H9 (cell line): ENCODE data around the gene KRT27. TPM values are rescaled to one million over a fixed set of nuclear protein-coding genes. Genes with fewer than 3 reads are reported as not detected.
A peak's percentile ranks its signal among the peaks of the same experiment; 100 is the strongest.

Experiments
- DNase-seq: peaks from one replicate; pipeline ENCODE4 v3.0.0-alpha.2; 2017
- H2AFZ ChIP-seq: one replicate; pipeline ENCODE4 v1.6.1; 2013; ENCODE audit warnings: mild to moderate bottlenecking, low read length, control low read depth, moderate library complexity
- H2AK5ac ChIP-seq: 2 replicates; pipeline ENCODE4 v1.6.1; 2013; ENCODE audit warnings: low read length, control low read depth, mixed read lengths; ENCODE audit not compliant: insufficient read length
- H2BK120ac ChIP-seq: one replicate; pipeline ENCODE4 v1.6.1; 2013; ENCODE audit warnings: low read depth, mild to moderate bottlenecking, low read length, control low read depth, inconsistent platforms; ENCODE audit not compliant: poor library complexity, severe bottlenecking
- H2BK12ac ChIP-seq: 2 replicates; pipeline ENCODE4 v1.6.1; 2013; ENCODE audit warnings: low read length, control low read depth, mixed read lengths, low read depth; ENCODE audit not compliant: insufficient read length
- H2BK15ac ChIP-seq: 2 replicates; pipeline ENCODE4 v1.6.1; 2013; ENCODE audit warnings: low read depth, low read length, control low read depth
- H2BK20ac ChIP-seq: one replicate; pipeline ENCODE4 v1.6.1; 2013; ENCODE audit warnings: low read depth, mild to moderate bottlenecking, low read length, control low read depth, inconsistent platforms; ENCODE audit not compliant: poor library complexity, severe bottlenecking
- H2BK5ac ChIP-seq: 2 replicates; pipeline ENCODE4 v1.6.1; 2013; ENCODE audit warnings: low read length, control low read depth, mixed read lengths; ENCODE audit not compliant: insufficient read length
- H3K14ac ChIP-seq: 2 replicates; pipeline ENCODE4 v1.6.1; 2013; ENCODE audit warnings: low read length, control low read depth; ENCODE audit not compliant: insufficient read depth
- H3K18ac ChIP-seq: 2 replicates; pipeline ENCODE4 v1.6.1; 2013; ENCODE audit warnings: low read depth, mild to moderate bottlenecking, mixed read lengths, low read length, control low read depth; ENCODE audit not compliant: insufficient read length
- H3K23ac ChIP-seq: 2 replicates; pipeline ENCODE4 v1.6.1; 2013; ENCODE audit warnings: low read length, control low read depth, mixed read lengths, low read depth; ENCODE audit not compliant: insufficient read length
- H3K23me2 ChIP-seq: 2 replicates; pipeline ENCODE4 v1.6.1; 2013; ENCODE audit warnings: low read depth, mild to moderate bottlenecking, mixed read lengths, low read length, control low read depth; ENCODE audit not compliant: insufficient read length, poor library complexity, severe bottlenecking
- H3K27ac ChIP-seq: 2 replicates; pipeline ENCODE4 v1.5.1; 2013; ENCODE audit warnings: low read length, control low read depth, mixed read lengths, low read depth; ENCODE audit not compliant: insufficient read length
- H3K27me3 ChIP-seq: 2 replicates; pipeline ENCODE4 v1.6.1; 2013; ENCODE audit warnings: low read length, control low read depth, inconsistent platforms; ENCODE audit not compliant: insufficient read depth
- H3K4ac ChIP-seq: 2 replicates; pipeline ENCODE4 v1.6.1; 2013; ENCODE audit warnings: low read depth, mild to moderate bottlenecking, control low read depth, inconsistent platforms, low read length, moderate library complexity
- H3K4me1 ChIP-seq: 2 replicates; pipeline ENCODE4 v1.6.1; 2013; ENCODE audit warnings: low read length, control low read depth, inconsistent platforms; ENCODE audit not compliant: insufficient read depth
- H3K4me2 ChIP-seq: 2 replicates; pipeline ENCODE4 v1.6.1; 2013; ENCODE audit warnings: low read length, control low read depth, mixed read lengths; ENCODE audit not compliant: insufficient read length, insufficient read depth
- H3K56ac ChIP-seq: 2 replicates; pipeline ENCODE4 v1.6.1; 2013; ENCODE audit warnings: low read depth, mild to moderate bottlenecking, mixed read lengths, low read length, control low read depth; ENCODE audit not compliant: insufficient read length
- H3K79me1 ChIP-seq: 2 replicates; pipeline ENCODE4 v1.6.1; 2013; ENCODE audit warnings: low read depth, mild to moderate bottlenecking, moderate library complexity, low read length, control low read depth, inconsistent platforms; ENCODE audit not compliant: insufficient read depth, poor library complexity, severe bottlenecking
- H3K79me2 ChIP-seq: 2 replicates; pipeline ENCODE4 v1.6.1; 2013; ENCODE audit warnings: low read length, control low read depth, inconsistent platforms; ENCODE audit not compliant: insufficient read depth
- H3K9ac ChIP-seq: 2 replicates; pipeline ENCODE4 v1.6.1; 2013; ENCODE audit warnings: low read length, control low read depth, mixed read lengths; ENCODE audit not compliant: insufficient read length; ENCODE audit errors: extremely low read depth
- H3K9me3 ChIP-seq: one replicate; pipeline ENCODE4 v1.6.1; 2013; ENCODE audit warnings: low read depth, low read length, inconsistent platforms; ENCODE audit not compliant: control insufficient read depth
- H3T11ph ChIP-seq: one replicate; pipeline ENCODE4 v1.6.1; 2013; ENCODE audit warnings: mild to moderate bottlenecking, low read length, control low read depth, inconsistent platforms
- H4K20me1 ChIP-seq: one replicate; pipeline ENCODE4 v1.6.1; 2013; ENCODE audit not compliant: control insufficient read depth, insufficient read length, insufficient read depth
- H4K5ac ChIP-seq: 2 replicates; pipeline ENCODE4 v1.6.1; 2013; ENCODE audit warnings: low read depth, mild to moderate bottlenecking, mixed read lengths, low read length, control low read depth; ENCODE audit not compliant: insufficient read length
- H4K8ac ChIP-seq: replicated peaks from 2 replicates; pipeline ENCODE4 v1.6.1; 2013; ENCODE audit warnings: low read length, control low read depth, mixed read lengths, low read depth; ENCODE audit not compliant: insufficient read length
- H4K91ac ChIP-seq: 2 replicates; pipeline ENCODE4 v1.6.1; 2013; ENCODE audit warnings: low read depth, mild to moderate bottlenecking, moderate library complexity, mixed read lengths, low read length, control low read depth; ENCODE audit not compliant: insufficient read length
- H3K27ac Mint-ChIP-seq, 3 experiments: 2 replicates in 2 of 3; 3 replicates in 1 of 3; pipeline ENCODE4 v1.8.0; 2020 to 2021; ENCODE audit warnings: mixed read lengths in 3 of 3, mild to moderate bottlenecking in 1 of 3, moderate library complexity in 1 of 3
- H3K27me3 Mint-ChIP-seq: 2 replicates; pipeline ENCODE4 v1.8.0; 2021; ENCODE audit warnings: low read depth, mild to moderate bottlenecking, moderate library complexity, mixed read lengths
- H3K36me3 Mint-ChIP-seq, 3 experiments: 2 replicates in 2 of 3; 3 replicates in 1 of 3; pipeline ENCODE4 v1.8.0; 2020 to 2021; ENCODE audit warnings: low read depth in 3 of 3, mixed read lengths in 3 of 3; ENCODE audit not compliant: insufficient read depth in 1 of 3
- H3K4me1 Mint-ChIP-seq, 2 experiments: 2 replicates each; pipeline ENCODE4 v1.8.0; 2020; ENCODE audit warnings: mixed read lengths in 2 of 2
- H3K4me3 Mint-ChIP-seq, 2 experiments: 2 replicates in 1 of 2; 3 replicates in 1 of 2; pipeline ENCODE4 v1.8.0; 2020 to 2021; ENCODE audit warnings: mild to moderate bottlenecking in 2 of 2, mixed read lengths in 2 of 2, moderate library complexity in 1 of 2
- H3K9me3 Mint-ChIP-seq, 2 experiments: 2 replicates in 1 of 2; 3 replicates in 1 of 2; pipeline ENCODE4 v1.8.0; 2020; ENCODE audit warnings: mild to moderate bottlenecking in 2 of 2, mixed read lengths in 2 of 2, moderate library complexity in 1 of 2
- CTCF ChIP-seq: fragments of 200-600 bp; sonication (generic); conservative IDR thresholded peaks from 3 replicates; pipeline ENCODE4 v1.8.0; 2021; ENCODE audit warnings: antibody characterized with exemption, mild to moderate bottlenecking
- WGBS: extraction: QIAGEN DNeasy Blood & Tissue Kit; methylation state at CpG from one replicate; pipeline ENCODE4 v1.1.7; 2013; ENCODE audit warnings: missing lambda C conversion rate, low lambda C conversion rate, mixed read lengths; ENCODE audit not compliant: insufficient read length; ENCODE audit errors: extremely low coverage; 5-methylcytosine and 5-hydroxymethylcytosine counted together
- total RNA-seq: library from RNA; stranded (reverse); gene quantifications from 2 replicates; pipeline ENCODE4 v1.2.1, GENCODE V29; 2021

Gene KRT27
- total RNA-seq, 1 experiment from 2014 or later, result not detected

- Histone ChIP-seq H4K5ac (no peak overlapping the region), H2BK5ac (no peak overlapping the region), H2BK15ac (no peak overlapping the region), H3K9ac (no peak overlapping the region), H3K79me1 (no peaks in the 10 kb centered on the region), H4K8ac (no peak overlapping the region), H2AK5ac (no peak overlapping the region), H3K4me2 (no peak overlapping the region), H3K56ac (no peak overlapping the region), H3K4me1 (no peaks in the 10 kb centered on the region), H2BK120ac (no peak overlapping the region), H3K14ac (no peak overlapping the region), H3K79me2 (no peaks in the 10 kb centered on the region), H2AFZ (no peak overlapping the region), H2BK20ac (no peak overlapping the region), H3K27me3 (no peaks in the 10 kb centered on the region), H2BK12ac (no peak overlapping the region), H3K23ac (no peak overlapping the region), H3K23me2 (peaks cover 3% of the 10 kb centered on the region), H4K91ac (no peak overlapping the region), H3K27ac (no peak overlapping the region), H3T11ph (no peak overlapping the region), H4K20me1 (no peaks in the 10 kb centered on the region), H3K9me3 (no peaks in the 10 kb centered on the region), H3K4ac (no peak overlapping the region), H3K18ac (no peak overlapping the region)
- no peaks in the 10 kb centered on the region for H3K9me3 Mint-ChIP-seq
- no peak for TF ChIP-seq CTCF
- H3K27me3 Mint-ChIP-seq, result peaks cover 77% of the 10 kb centered on the region
- no CpG with 5 or more reads among the region's 4 CpGs for WGBS
- no peak for DNase-seq
- H3K27ac Mint-ChIP-seq, result no peak overlapping the region
- H3K36me3 Mint-ChIP-seq, result peaks cover 0 to 10% (median 10%) of the 10 kb centered on the region in 3 experiments; a peak in 5 of 7 replicates
- H3K4me3 Mint-ChIP-seq, result peak overlapping the region; percentile 63 to 78
- H3K4me1 Mint-ChIP-seq, result peaks cover 0 to 8% of the 10 kb centered on the region in 2 experiments; a peak in 1 of 4 replicates
Observed at GRCh38 chr17:40817103-40817682, 34.8 kb upstream of the KRT27 start.
